ENCODE measurements around the gene ATP8B1.

The ATP8B1 gene

DNA sequence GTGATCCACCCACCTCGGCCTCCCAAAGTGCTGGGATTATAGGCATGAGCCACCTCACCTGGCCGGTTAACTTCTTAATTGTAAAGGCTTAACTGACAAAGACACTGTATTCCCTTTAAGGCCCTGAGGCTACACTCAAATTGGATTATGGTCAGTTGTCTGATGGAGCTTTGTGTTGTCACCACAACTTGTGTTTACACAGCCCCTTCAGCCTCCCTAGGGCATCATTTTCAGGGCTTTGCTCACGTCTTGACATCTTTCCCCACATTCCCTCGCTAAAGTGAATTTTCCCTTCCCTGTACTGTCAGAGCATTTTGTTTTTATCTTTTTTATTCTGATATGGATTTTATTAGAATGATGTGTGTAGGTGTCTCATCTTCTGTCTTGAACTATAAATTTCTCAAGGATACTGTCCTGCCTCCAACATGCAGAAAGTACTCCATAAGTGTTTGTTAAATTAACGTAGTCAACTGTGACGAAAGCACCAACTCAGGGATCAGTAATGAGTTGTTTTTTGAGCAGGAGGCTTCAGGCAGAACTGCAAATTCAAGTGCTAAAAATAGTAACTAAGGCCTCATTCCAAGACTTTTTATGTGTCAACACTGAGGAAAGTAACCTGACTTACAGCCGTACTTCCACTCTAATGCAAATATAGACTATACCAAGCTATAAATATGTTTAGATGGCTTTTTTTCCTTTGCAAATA is 104.4 kb downstream of the ATP8B1 start:
- DNase-seq (ENCODE audit: low read depth) = peak; percentile 90
- TF ChIP-seq CTCF (conservative IDR thresholded peaks at IDR 0.05; ENCODE audit: control insufficient read depth, insufficient read depth, low read depth, low read length) = no peak
- H3K4me3 ChIP-seq (ENCODE audit: control insufficient read depth, low read depth, low read length) = no peak overlapping the region

DNA sequence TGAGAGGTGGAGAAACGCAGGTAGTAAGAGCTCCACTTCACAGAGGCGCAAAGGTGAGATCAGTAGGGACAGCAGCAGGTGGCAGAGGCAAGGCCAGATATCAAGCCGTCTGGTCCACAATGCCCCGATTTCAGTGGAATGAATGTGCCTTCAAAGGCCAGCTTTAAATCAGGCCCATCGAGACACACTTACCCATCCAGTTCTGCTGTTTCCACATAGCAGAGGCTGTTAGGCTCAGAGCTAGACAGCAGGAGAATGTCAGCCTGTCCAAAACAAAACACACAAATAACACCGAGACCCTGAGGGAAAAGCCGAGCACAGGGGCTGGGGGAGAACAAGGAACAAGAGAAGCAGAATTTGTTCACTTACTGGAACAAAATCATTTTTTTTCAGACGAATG is 105.7 kb downstream of the ATP8B1 start:
- TF ChIP-seq CTCF (conservative IDR thresholded peaks at IDR 0.05; ENCODE audit: control insufficient read depth, insufficient read depth, low read depth, low read length) = no peak
- H3K4me3 ChIP-seq (ENCODE audit: control insufficient read depth, low read depth, low read length) = no peak overlapping the region
- no peak for DNase-seq (ENCODE audit: low read depth)

GRCh38 chr18:57696271-57696670 is 106.8 kb downstream of the ATP8B1 start:
- DNase-seq (ENCODE audit: low read depth) = no peak
- no peak overlapping the region for H3K4me3 ChIP-seq (ENCODE audit: control insufficient read depth, low read depth, low read length)
- TF ChIP-seq CTCF (conservative IDR thresholded peaks at IDR 0.05; ENCODE audit: control insufficient read depth, insufficient read depth, low read depth, low read length) = no peak

DNA sequence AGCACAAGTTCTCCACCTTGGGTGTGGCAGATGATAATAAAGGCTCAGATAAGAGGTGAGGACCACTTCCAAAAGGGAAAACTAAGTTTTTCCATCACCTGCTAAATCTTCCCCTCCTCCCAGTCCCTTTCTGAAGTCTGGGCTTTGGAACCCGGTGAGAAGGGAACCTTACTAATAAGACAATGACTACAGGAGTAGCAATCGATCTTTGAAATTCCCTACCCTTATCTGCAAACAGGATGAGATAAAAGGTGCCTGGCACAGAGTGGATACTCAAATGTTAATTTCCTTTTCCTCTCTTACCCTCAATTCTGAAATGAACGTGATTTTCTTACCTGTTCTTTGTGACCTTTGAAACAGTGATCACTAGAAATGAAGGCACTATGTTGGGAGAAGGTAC is 111.8 kb downstream of the ATP8B1 start:
- TF ChIP-seq CTCF (conservative IDR thresholded peaks at IDR 0.05; ENCODE audit: control insufficient read depth, insufficient read depth, low read depth, low read length) = no peak
- H3K4me3 ChIP-seq (ENCODE audit: control insufficient read depth, low read depth, low read length) = no peak overlapping the region
- no peak for DNase-seq (ENCODE audit: low read depth)

DNA sequence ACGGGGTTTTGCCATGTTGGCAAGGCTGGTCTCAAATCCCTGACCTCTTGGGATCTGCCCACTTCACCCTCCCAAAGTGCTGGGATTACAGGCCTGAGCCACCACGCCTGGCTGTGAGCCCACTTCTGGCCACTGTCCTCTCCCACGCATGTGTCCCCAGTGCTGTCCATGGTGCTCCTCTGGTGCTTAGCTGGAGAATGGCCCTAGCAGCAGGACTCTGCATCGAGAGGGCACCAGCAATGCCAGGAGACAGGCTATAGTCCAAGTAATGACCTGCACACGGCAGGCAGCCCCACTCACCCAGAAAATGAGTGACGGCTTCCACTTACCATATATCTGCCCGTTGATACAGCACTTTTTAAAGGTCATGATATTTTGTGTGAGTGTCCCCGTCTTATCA is 115.1 kb downstream of the ATP8B1 start:
- no peak overlapping the region for H3K4me3 ChIP-seq (ENCODE audit: control insufficient read depth, low read depth, low read length)
- no peak for DNase-seq (ENCODE audit: low read depth)
- no peak for TF ChIP-seq CTCF (conservative IDR thresholded peaks at IDR 0.05; ENCODE audit: control insufficient read depth, insufficient read depth, low read depth, low read length)

DNA sequence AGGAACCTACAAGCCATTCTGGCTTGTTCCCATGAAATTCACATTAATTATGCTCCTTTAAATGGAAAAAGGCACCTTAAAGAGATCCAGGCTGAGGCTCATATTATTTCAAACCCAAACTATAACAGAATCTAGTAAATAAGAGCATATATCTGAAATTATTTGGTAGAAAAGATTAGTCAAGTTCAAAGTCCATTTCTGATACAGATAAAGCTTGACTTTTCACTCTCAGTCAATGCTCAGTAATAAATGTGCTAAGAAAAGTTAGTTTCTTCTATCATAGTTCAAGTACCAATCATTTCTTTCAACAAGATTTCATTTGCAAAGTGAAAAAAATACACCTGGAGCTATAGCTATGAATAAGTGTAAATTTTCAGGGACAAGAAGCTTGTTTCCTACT is 119.6 kb downstream of the ATP8B1 start:
- no peak for DNase-seq (ENCODE audit: low read depth)

More for the DNA sequence above, 119.6 kb downstream of the ATP8B1 start:
- TF ChIP-seq CTCF (conservative IDR thresholded peaks at IDR 0.05; ENCODE audit: control insufficient read depth, insufficient read depth, low read depth, low read length) = no peak
- no peak overlapping the region for H3K4me3 ChIP-seq (ENCODE audit: control insufficient read depth, low read depth, low read length)

Measured in fibroblast of mammary gland (primary cell).